Hepatocyte (in vitro differentiated cells): Measurements from ENCODE around the gene UGT1A5. TPM values are rescaled to one million over a fixed set of nuclear protein-coding genes. Genes with fewer than 3 reads are reported as not detected.

Experiments
- DNase-seq: peaks from one replicate; pipeline ENCODE4 v3.0.0-alpha.2; 2016; ENCODE audit warnings: low spot score
- H2AFZ ChIP-seq: fragments of 200-600 bp; sonication (generic); 2 replicates; pipeline ENCODE4 v1.6.0; 2016; ENCODE audit warnings: antibody characterized with exemption, mild to moderate bottlenecking
- H3K27ac ChIP-seq: fragments of 200-600 bp; sonication (generic); 2 replicates; pipeline ENCODE4 v1.5.1; 2016; ENCODE audit warnings: mild to moderate bottlenecking
- H3K27me3 ChIP-seq: fragments of 200-600 bp; sonication (generic); 2 replicates; pipeline ENCODE4 v1.6.1; 2016
- H3K36me3 ChIP-seq: fragments of 200-600 bp; sonication (generic); replicated peaks from 2 replicates; pipeline ENCODE4 v1.5.1; 2016; ENCODE audit warnings: low read depth; ENCODE audit not compliant: insufficient read depth
- H3K4me1 ChIP-seq: fragments of 200-600 bp; sonication (generic); 2 replicates; pipeline ENCODE4 v1.5.1; 2016; ENCODE audit warnings: mild to moderate bottlenecking, moderate library complexity; ENCODE audit not compliant: insufficient read depth
- H3K4me2 ChIP-seq: fragments of 200-600 bp; sonication (generic); 2 replicates; pipeline ENCODE4 v1.6.0; 2016
- H3K4me3 ChIP-seq: fragments of 200-600 bp; sonication (generic); 2 replicates; pipeline ENCODE4 v1.5.1; 2016; ENCODE audit warnings: mild to moderate bottlenecking
- H3K79me2 ChIP-seq: fragments of 200-600 bp; sonication (generic); 2 replicates; pipeline ENCODE4 v1.6.0; 2017; ENCODE audit warnings: mild to moderate bottlenecking
- H3K9me2 ChIP-seq: fragments of 200-600 bp; sonication (generic); replicated peaks from 2 replicates; pipeline ENCODE4 v1.6.0; 2017; ENCODE audit warnings: mild to moderate bottlenecking; ENCODE audit not compliant: insufficient read depth
- H3K9me3 ChIP-seq: fragments of 200-600 bp; sonication (generic); 2 replicates; pipeline ENCODE4 v1.5.1; 2016; ENCODE audit warnings: low read depth, mild to moderate bottlenecking
- H4K20me1 ChIP-seq: fragments of 200-600 bp; sonication (generic); 2 replicates; pipeline ENCODE4 v1.6.0; 2016; ENCODE audit warnings: mild to moderate bottlenecking; ENCODE audit not compliant: insufficient read depth, poor library complexity, severe bottlenecking
- CTCF ChIP-seq: fragments of 200-600 bp; sonication (generic); IDR thresholded peaks from 2 replicates; pipeline ENCODE4 v1.5.1; 2016; ENCODE audit warnings: antibody characterized with exemption, mild to moderate bottlenecking; ENCODE audit not compliant: poor library complexity
- EZH2 ChIP-seq: fragments of 200-600 bp; sonication (generic); IDR thresholded peaks from 2 replicates; pipeline ENCODE4 v1.6.1; 2016; ENCODE audit warnings: antibody characterized with exemption, mild to moderate bottlenecking, borderline replicate concordance
- EZH2phosphoT487 ChIP-seq: fragments of 200-600 bp; sonication (generic); IDR thresholded peaks from one replicate; pipeline ENCODE4 v1.6.1; 2018; ENCODE audit warnings: antibody characterized with exemption, mild to moderate bottlenecking, low read depth, moderate library complexity; ENCODE audit not compliant: unreplicated experiment, severe bottlenecking
- WGBS: methylation state at CpG from one replicate; pipeline ENCODE4 v1.1.6; 2016; ENCODE audit warnings: low lambda C conversion rate; ENCODE audit errors: missing lambda C conversion rate; 5-methylcytosine and 5-hydroxymethylcytosine counted together
- polyA plus RNA-seq: library from polyadenylated mRNA; unstranded; fragments of >200 nt; fragmentation: Nextera tagmentation; extraction: Ambion mirVana; gene quantifications from 2 replicates; pipeline ENCODE4 v1.2.1, GENCODE V29; 2016
- total RNA-seq: library from RNA; depleted of rRNA; stranded (reverse); fragments of >200 nt; gene quantifications from 2 replicates; pipeline ENCODE4 v1.2.3, GENCODE V29; 2014

Gene UGT1A5
- total and polyA plus RNA-seq, 2 experiments from 2014 or later, result not detected

GRCh38 chr2:233821196-233821595 is 108.5 kb downstream of the UGT1A5 start:
- Histone ChIP-seq H3K36me3 (no peaks in the 10 kb centered on the region), H3K79me2 (no peaks in the 10 kb centered on the region), H4K20me1 (no peaks in the 10 kb centered on the region), H3K9me2 (no peaks in the 10 kb centered on the region), H3K9me3 (no peaks in the 10 kb centered on the region), H3K4me3 (no peak overlapping the region), H3K27me3 (no peaks in the 10 kb centered on the region), H3K4me1 (peaks cover 10% of the 10 kb centered on the region), H3K4me2 (no peak overlapping the region), H3K27ac (no peak overlapping the region), H2AFZ (no peak overlapping the region)
- TF ChIP-seq EZH2, result no peak
- no peak for TF ChIP-seq CTCF
- no peak for TF ChIP-seq EZH2phosphoT487
- WGBS, result 85% methylated on average over 3 of the region's 3 CpGs
- no peak for DNase-seq

GRCh38 chr2:233821709-233822100 is 109.0 kb downstream of the UGT1A5 start:
- Histone ChIP-seq H3K4me1 (peaks cover 10% of the 10 kb centered on the region), H3K9me2 (no peaks in the 10 kb centered on the region)
- DNase-seq, result no peak

GRCh38 chr2:233822101-233822771 is 109.5 kb downstream of the UGT1A5 start:
- Histone ChIP-seq H3K4me2 (no peak overlapping the region), H3K4me1 (peaks cover 6% of the 10 kb centered on the region), H3K27ac (no peak overlapping the region), H3K27me3 (no peaks in the 10 kb centered on the region), H3K9me3 (no peaks in the 10 kb centered on the region), H3K9me2 (no peaks in the 10 kb centered on the region), H3K4me3 (no peak overlapping the region), H3K79me2 (no peaks in the 10 kb centered on the region), H4K20me1 (no peaks in the 10 kb centered on the region), H2AFZ (no peak overlapping the region), H3K36me3 (no peaks in the 10 kb centered on the region)
- no peak for DNase-seq
- TF ChIP-seq EZH2 (no peak), EZH2phosphoT487 (no peak), CTCF (no peak)
- WGBS, result 94% methylated on average over 21 of the region's 21 CpGs

More at GRCh38 chr2:233821709-233822100, 109.0 kb downstream of the UGT1A5 start:
- Histone ChIP-seq H2AFZ (no peak overlapping the region), H3K27me3 (no peaks in the 10 kb centered on the region), H3K27ac (no peak overlapping the region), H4K20me1 (no peaks in the 10 kb centered on the region), H3K36me3 (no peaks in the 10 kb centered on the region), H3K9me3 (no peaks in the 10 kb centered on the region), H3K4me2 (no peak overlapping the region), H3K79me2 (no peaks in the 10 kb centered on the region), H3K4me3 (no peak overlapping the region)
- 95% methylated on average over 8 of the region's 8 CpGs for WGBS
- TF ChIP-seq EZH2phosphoT487 (no peak), CTCF (no peak), EZH2 (no peak)

Other genes with a start within 250 kb of the UGT1A5 start
- gene USP40, start 146.1 kb upstream of the UGT1A5 start, total RNA-seq, result 25.9 and 28.2 TPM in 2 replicates
- gene USP40, start 146.1 kb upstream of the UGT1A5 start, polyA plus RNA-seq, result 16.7 and 20.4 TPM in 2 replicates
- 0.08 and 0.10 TPM in 2 replicates for gene UGT1A8, start 95.3 kb upstream of the UGT1A5 start, total RNA-seq
- not detected in 2 replicates for gene UGT1A8, start 95.3 kb upstream of the UGT1A5 start, polyA plus RNA-seq
- gene UGT1A10, start 76.5 kb upstream of the UGT1A5 start, total RNA-seq, result not detected in 2 replicates
- not detected in 2 replicates for gene UGT1A10, start 76.5 kb upstream of the UGT1A5 start, polyA plus RNA-seq
- gene UGT1A9, start 41.0 kb upstream of the UGT1A5 start, total RNA-seq, result 9.6 and 9.8 TPM in 2 replicates
- 2.1 and 12.6 TPM in 2 replicates for gene UGT1A9, start 41.0 kb upstream of the UGT1A5 start, polyA plus RNA-seq
- 0.07 TPM in 1 of 2 replicates, not detected in the other for gene UGT1A7, start 31.0 kb upstream of the UGT1A5 start, total RNA-seq
- gene UGT1A7, start 31.0 kb upstream of the UGT1A5 start, polyA plus RNA-seq, result not detected in 2 replicates
- gene UGT1A6, start 20.0 kb upstream of the UGT1A5 start, total RNA-seq, result 3.4 and 3.6 TPM in 2 replicates
- gene UGT1A6, start 20.0 kb upstream of the UGT1A5 start, polyA plus RNA-seq, result 0.64 and 0.77 TPM in 2 replicates
- gene UGT1A4, start 5.8 kb downstream of the UGT1A5 start, total RNA-seq, result not detected in 2 replicates
- not detected in 2 replicates for gene UGT1A4, start 5.8 kb downstream of the UGT1A5 start, polyA plus RNA-seq
- gene UGT1A3, start 16.1 kb downstream of the UGT1A5 start, total RNA-seq, result not detected in 2 replicates
- not detected in 2 replicates for gene UGT1A3, start 16.1 kb downstream of the UGT1A5 start, polyA plus RNA-seq
- gene UGT1A1, start 47.4 kb downstream of the UGT1A5 start, total RNA-seq, result 0.53 and 0.60 TPM in 2 replicates
- 0.51 and 0.91 TPM in 2 replicates for gene UGT1A1, start 47.4 kb downstream of the UGT1A5 start, polyA plus RNA-seq
- not detected in 2 replicates for gene MROH2A, start 65.4 kb downstream of the UGT1A5 start, total RNA-seq
- not detected in 2 replicates for gene MROH2A, start 65.4 kb downstream of the UGT1A5 start, polyA plus RNA-seq
- 5.0 and 5.3 TPM in 2 replicates for gene HJURP, start 141.6 kb downstream of the UGT1A5 start, total RNA-seq
- 2.7 and 3.6 TPM in 2 replicates for gene HJURP, start 141.6 kb downstream of the UGT1A5 start, polyA plus RNA-seq
- gene TRPM8, start 204.5 kb downstream of the UGT1A5 start, total RNA-seq, result 0.33 and 0.84 TPM in 2 replicates
- gene TRPM8, start 204.5 kb downstream of the UGT1A5 start, polyA plus RNA-seq, result 0.16 and 0.33 TPM in 2 replicates